Transverse colon (tissue), 3 donors: Measurements from ENCODE around the gene TEKT4.

ENCODE experiments used
- CTCF ChIP-seq, 5 experiments: fragments of 200-600 bp in 3 of 5; fragments of 450-650 bp in 2 of 5; sonication (generic) in 3 of 5; IDR thresholded peaks; 1 replicate in 2 of 5; 2 replicates in 3 of 5; pipeline ENCODE4 v1.5.1; 2016 to 2017; ENCODE audit warnings: antibody characterized with exemption in 5 of 5, inconsistent platforms in 3 of 5, mild to moderate bottlenecking in 2 of 5, moderate library complexity in 1 of 5
- EP300 ChIP-seq: sonication (generic); formaldehyde crosslinking; IDR thresholded peaks from one replicate; pipeline ENCODE4 v1.6.1; 2017; ENCODE audit warnings: antibody characterized with exemption, low read depth

- TF ChIP-seq CTCF (IDR thresholded peaks at IDR 0.05) (no peak), EP300 (no peak)
Observed at GRCh38 chr2:94890234-94890633, 19.0 kb downstream of the TEKT4 start.
